HTERT RPE-1 (cell line): Measurements from ENCODE around the gene SLC35F3.
"Not testable (repeated sequence)": the region's sequence is repeated elsewhere in the genome, so short reads cannot be mapped to it uniquely, and the experiment has no call there.

ENCODE experiments used
- in situ Hi-C: fragments of 300-500 bp; cut with MboI; formaldehyde crosslinking; loops from 4 replicates; pipeline ENCODE4 v1.14.3; 2020; ENCODE audit warnings: low sequenced_read_pairs

Gene SLC35F3

DNA sequence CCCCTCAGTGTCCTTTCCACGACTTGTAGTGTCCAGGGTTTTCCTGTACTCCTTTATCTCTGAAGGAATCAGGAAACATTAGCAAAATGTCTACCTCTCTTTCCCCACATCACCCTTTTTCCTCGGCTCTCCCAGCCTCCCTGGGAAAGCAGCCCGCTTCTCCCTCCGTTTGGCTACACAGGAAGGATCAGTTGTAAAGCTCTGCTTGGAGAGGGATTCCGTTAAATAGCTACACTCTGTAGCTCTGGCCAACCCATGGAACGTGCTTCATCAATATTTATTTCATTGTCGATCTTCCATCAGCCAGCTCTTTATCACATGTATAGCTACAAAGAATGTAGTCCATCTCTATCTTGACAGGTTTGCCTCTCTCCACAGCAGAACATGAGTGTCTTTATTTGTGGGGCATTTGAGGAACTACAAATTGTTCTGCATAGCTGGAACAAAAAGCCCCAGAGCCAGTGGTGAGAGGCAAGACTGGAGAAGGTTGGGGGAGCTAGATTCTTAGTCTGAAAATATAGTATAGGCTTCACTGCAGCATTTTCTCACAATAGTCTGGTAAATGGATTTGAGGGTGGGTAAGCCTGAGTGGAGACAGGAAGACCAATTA is 191.8 kb downstream of the SLC35F3 start:
- in situ Hi-C loops = no loop called here

DNA sequence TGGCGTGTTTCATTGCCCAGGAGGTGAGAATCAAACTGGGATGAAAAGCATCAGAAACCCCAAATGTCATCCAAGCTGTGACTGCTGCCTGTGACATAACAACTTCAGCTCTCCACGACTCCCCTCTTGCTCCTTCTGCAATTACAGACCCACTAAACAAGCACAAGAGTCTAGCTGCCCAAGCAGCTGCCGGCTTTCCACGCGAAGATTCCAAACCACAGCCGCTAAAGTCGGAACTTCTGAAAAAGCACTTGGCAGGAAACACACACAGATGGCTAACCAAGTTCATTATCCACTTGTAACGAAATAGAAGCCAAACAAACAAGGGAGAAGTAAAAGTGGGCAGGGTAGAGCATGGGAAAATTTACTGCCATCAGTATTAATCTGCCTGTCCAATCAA is 198.1 kb downstream of the SLC35F3 start:
- in situ Hi-C loops = no loop called here

DNA sequence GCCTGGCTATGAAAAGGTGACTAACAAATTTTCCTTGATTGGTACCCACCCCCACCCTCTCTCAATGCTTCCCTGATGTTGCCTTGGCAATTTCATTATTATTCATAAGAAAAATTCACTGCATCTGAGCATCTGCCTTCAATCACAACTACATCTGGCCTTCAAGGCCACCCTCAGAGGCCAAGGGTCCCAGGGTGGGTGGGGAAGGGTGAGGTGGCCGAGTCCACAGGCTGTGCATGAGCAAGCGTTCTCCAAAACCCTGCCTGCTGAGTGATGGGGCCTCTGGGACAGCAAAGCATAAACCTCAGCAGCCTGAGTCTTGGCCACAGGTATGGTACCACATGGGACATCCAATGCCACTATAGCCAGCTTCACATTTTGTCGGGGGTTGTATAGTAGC is 198.7 kb downstream of the SLC35F3 start:
- in situ Hi-C loops = no loop called here

DNA sequence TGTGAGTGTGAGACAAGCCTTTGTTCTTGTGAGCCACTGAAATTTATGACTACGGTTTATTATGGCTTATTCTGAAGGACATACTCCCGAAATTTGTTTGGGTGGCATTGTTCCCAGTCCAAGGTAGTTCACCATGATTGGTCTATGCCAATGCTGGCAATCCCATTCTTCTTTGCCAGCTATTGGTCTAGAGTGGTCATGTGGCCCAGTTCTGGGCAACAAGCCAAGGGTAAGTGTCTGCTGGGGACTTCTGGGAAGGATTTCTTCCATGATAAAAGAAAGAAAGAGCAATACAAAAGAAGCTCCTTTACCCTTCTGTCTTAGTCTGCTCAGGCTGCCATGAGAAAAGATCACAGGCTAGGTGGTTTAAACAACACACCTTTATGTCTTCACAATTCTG is 201.6 kb downstream of the SLC35F3 start:
- in situ Hi-C loops = no loop called here

- in situ Hi-C loops = no loop called here
Measured at GRCh38 chr1:234107416-234108021, 203.0 kb downstream of the SLC35F3 start.

DNA sequence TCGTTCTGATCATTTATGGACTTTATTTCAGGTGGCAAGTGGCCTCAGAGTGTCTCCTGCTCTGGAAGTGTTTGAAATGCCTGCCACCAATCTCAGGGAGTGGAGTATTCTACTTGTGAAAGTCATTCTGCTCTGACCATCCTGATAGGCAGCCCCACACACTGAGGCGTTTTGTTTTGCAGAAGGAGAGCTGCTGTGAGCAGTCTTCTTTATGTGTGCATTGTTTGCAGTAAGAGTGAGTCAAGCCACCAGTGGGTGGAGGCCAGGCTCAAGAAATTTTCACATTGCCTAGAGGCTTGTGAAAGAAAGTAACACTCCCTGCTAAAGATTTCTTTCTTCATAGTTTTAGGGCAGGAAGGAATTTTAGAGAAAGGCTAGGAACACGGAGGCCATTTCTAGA is 204.4 kb downstream of the SLC35F3 start:
- in situ Hi-C loops = no loop called here

GRCh38 chr1:234109840-234110239 is 205.4 kb downstream of the SLC35F3 start:
- in situ Hi-C loops = no loop called here

- in situ Hi-C loops = no loop called here
Measured at GRCh38 chr1:234111458-234112142, 207.1 kb downstream of the SLC35F3 start.

- in situ Hi-C loops = no loop called here
Measured at GRCh38 chr1:234114648-234115307, 210.3 kb downstream of the SLC35F3 start.

- in situ Hi-C loops = no loop called here
Measured at GRCh38 chr1:234118911-234119310, 214.4 kb downstream of the SLC35F3 start.

- in situ Hi-C loops = no loop called here
Measured at GRCh38 chr1:234119431-234119830, 215.0 kb downstream of the SLC35F3 start.

DNA sequence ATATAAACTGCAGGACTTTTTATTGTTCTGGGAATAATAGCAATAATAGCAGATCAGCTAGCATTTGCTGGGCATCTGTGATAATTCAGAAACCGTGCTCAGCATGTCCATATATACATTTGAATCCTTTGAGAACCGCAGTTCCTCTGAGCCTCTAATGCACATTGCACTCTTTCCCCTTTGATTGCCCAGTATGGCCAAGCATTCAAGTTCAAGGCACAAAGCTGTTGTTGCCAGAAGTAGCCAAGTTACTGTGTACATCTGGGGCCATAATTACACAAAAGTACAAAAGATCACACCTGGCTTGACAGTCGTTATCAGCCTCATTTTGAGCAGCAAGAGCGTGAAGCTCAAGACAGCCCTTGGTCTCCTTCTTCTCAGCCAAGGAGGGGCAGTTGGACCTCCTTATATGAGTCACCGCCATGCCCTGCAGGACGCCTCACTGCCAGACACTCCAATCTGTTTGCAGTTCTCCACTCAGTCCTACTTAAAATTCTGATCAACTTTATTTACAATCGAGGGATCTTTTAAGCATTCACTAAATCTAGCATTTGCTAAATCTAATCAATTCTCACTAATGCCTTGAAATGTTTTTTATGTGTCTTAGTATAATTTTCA is 216.0 kb downstream of the SLC35F3 start:
- in situ Hi-C loops = no loop called here

- in situ Hi-C loops = not testable (repeated sequence)
Measured at GRCh38 chr1:234121659-234122058, 217.2 kb downstream of the SLC35F3 start.

DNA sequence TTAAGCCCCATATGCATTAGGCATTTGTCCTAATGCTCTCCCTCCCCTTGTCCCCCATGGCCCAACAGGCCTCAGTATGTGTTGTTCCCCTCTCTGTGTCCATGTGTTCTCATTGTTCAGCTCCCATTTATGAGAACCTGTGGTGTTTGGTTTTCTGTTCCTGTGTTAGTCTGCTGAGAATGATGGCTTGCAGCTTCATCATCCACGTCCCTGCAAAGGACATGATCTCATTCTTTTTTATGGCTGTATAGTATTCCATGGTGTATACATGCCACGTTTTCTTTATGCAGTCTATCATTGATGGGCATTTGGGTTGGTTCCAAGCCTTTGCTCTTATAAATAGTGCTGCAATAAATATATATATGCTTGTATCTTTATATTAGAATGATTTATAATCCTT is 218.1 kb downstream of the SLC35F3 start:
- in situ Hi-C loops = not testable (repeated sequence)

DNA sequence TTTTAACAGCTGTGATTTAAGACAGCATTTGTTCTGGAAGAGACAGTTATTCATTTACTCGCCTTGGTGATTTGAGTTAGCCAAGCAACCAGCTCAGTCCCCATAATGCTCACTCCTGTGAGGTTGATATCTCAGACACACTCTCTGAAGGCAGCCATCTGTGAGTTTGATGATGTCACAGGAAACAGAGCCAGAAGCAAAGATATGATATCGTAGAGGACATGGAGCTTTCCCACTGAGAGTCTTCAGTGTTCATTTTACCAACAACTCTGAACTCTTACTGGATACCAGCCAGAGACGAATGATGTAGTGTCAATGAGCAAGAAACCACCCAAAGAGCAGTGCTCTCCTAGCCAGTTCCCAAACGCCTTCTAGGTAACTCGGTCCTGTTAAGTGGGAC is 219.4 kb downstream of the SLC35F3 start:
- in situ Hi-C loops = no loop called here

DNA sequence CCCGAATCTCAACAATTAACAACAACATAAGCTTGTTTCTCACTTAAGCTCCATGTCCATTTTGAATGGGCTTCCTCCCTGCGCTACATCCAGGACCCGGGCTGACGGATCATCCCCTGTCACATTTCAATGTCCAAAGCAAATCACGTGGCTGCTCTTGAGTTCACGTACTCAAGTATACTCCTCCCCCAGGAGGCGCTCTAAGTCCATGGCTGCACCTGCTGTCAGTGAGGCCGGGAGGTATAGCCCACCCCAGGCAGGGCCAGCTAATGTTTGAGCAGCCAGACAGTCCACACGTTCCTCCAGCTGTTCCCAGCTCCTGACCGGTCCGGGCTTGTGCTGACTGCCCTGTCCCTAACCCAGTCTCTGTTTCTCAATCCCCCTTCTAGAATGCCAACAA is 220.8 kb downstream of the SLC35F3 start:
- in situ Hi-C loops = no loop called here

- in situ Hi-C loops = no loop called here
Measured at GRCh38 chr1:234125714-234126113, 221.2 kb downstream of the SLC35F3 start.

- in situ Hi-C loops = no loop called here
Measured at GRCh38 chr1:234127026-234127671, 222.7 kb downstream of the SLC35F3 start.

DNA sequence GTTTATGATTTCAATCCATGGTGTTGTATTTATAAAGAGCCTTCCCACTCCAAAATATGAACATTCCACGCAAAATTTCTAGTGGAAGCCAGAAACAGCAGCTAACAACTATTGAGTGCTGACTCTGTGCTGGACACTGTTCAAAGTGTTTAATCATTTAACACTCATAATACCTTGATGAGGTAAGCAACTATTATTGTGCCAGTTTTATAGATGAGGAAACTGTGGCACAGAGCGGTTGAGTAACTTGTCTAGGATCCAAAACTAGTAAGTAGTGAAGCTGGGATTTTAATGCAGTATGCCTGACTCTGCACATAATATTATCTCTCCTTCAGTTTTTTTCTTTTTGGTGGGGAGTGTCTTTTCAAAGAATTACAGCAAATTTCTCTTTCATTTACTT is 228.3 kb downstream of the SLC35F3 start:
- in situ Hi-C loops = no loop called here

DNA sequence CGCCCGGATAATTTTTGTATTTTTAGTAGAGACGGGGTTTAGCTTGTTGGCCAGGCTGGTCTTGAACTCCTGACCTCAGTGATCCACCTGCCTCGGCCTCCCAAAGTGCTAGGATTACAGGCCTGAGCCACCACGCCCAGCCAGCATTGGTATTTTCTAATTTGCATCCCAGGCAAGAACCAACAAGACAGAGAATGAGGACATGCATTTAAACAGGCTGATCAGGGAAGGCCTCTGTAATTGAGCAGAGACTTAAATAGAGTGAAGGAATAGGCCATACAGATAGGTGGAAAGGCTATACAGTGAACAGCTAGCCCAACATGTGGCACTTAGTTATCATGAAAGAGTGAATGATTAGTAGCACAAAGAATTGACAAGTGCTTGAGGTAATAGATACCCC is 230.4 kb downstream of the SLC35F3 start:
- in situ Hi-C loops = no loop called here

DNA sequence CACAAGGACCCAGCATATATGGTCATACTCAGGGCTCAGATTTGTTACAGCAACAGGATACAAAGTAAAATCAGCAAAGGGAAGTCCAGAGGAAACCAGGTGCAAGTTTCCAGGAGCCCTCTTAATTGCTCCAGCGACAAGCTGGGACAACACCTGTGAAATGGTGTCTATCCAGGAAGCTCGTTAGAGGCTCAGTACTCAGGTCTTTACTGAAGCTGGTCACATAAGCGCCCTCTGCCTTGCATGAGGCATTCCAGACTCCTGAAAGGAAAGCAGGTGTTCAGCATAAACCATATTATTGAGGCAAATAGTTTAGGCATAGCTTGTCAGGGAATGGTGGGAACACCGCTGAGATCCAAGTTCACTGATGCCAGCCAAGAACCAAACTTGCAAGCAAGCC is 231.0 kb downstream of the SLC35F3 start:
- in situ Hi-C loops = no loop called here
